ENCODE data around the gene IL36RN. TPM values are rescaled to one million over a fixed set of nuclear protein-coding genes. Genes with fewer than 3 reads are reported as not detected.

Gene IL36RN
- polyA plus RNA-seq, 1 of the 3 experiments (the other 2 are of a cell fraction) = not detected

DNA sequence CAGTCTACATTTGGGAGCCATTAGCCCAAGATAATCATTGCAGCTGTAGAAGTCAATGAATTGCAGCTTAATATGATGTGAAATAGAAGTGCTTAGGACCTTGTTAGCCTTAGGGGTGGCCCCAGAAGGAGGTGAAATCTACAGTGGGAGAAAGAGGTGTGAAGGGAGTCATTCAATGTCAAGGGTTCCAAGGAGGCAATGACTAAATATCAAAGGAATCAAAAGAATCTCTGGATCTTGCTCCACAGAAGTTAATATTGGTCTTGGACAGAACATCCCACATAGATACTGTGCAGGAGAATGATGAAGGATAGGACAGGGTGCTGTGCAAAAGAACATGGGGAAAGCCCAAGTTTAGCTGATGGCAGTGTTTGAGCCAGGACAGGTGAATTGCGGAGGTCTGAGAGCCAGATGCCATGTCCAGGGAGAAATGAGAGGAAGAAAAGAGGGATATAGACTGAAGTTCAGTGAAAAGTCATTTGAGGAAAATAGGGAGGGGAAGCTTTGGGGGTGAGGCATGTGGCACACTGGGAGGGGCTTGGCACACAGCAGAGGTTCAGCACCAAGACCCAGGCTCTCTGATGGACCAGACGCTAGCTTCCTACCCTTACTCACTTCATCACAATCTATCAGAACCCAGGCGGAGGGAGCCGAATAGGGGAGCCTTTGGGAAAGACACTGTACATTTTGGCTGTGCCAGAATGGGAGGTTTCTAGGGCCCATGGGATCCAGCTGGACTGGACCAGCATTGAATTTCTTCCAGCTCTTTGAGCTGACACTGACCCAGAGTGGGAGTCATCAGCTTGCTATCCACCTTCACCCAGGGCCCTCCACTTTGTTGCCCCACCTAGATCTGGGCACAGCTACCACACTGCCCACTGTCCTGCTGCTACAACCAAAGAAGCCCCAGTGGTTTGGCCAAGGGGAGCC is 10.9 kb downstream of the IL36RN start:
- no peak overlapping the region for H3K9ac ChIP-seq
- no peaks in the 10 kb centered on the region; the same call in 1 of the 2 replicates for H3K27me3 ChIP-seq (ENCODE audit: insufficient read depth)
- no peak overlapping the region for H3K27ac ChIP-seq (ENCODE audit: low read depth in 2 of 2, low read length in 1 of 2)
- no peaks in the 10 kb centered on the region for H3F3A ChIP-seq (replicated peaks; ENCODE audit: insufficient read depth)
- CTCF ChIA-PET = interaction anchor here (1.5 kb wide), 1 partner anchor 19 kb away, joined by 4 read pairs; no protein-coding TSS in a partner anchor
- no peak for TF ChIP-seq FOSL2 (IDR thresholded peaks at IDR 0.05; ENCODE audit: borderline replicate concordance, low read depth)
- no peak for TF ChIP-seq MXI1 (IDR thresholded peaks at IDR 0.05; ENCODE audit: low read depth, low read length)
- no peak for TF ChIP-seq TCF12 (IDR thresholded peaks at IDR 0.05)
- TF ChIP-seq, protein P1, sequence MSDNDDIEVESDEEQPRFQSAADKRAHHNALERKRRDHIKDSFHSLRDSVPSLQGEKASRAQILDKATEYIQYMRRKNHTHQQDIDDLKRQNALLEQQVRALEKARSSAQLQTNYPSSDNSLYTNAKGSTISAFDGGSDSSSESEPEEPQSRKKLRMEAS (IDR thresholded peaks at IDR 0.05; ENCODE audit: low read depth) = no peak
- TF ChIP-seq, protein P2, sequence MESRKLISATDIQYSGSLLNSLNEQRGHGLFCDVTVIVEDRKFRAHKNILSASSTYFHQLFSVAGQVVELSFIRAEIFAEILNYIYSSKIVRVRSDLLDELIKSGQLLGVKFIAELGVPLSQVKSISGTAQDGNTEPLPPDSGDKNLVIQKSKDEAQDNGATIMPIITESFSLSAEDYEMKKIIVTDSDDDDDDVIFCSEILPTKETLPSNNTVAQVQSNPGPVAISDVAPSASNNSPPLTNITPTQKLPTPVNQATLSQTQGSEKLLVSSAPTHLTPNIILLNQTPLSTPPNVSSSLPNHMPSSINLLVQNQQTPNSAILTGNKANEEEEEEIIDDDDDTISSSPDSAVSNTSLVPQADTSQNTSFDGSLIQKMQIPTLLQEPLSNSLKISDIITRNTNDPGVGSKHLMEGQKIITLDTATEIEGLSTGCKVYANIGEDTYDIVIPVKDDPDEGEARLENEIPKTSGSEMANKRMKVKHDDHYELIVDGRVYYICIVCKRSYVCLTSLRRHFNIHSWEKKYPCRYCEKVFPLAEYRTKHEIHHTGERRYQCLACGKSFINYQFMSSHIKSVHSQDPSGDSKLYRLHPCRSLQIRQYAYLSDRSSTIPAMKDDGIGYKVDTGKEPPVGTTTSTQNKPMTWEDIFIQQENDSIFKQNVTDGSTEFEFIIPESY (IDR thresholded peaks at IDR 0.05; ENCODE audit: borderline replicate concordance, low read depth) = no peak
- TF ChIP-seq REST (IDR thresholded peaks at IDR 0.05; ENCODE audit: low read depth, low read length) = no peak
- no peak for TF ChIP-seq IRF3 (IDR thresholded peaks at IDR 0.05; ENCODE audit: low read depth, low read length)
- no peak for TF ChIP-seq RFX5 (IDR thresholded peaks at IDR 0.05; ENCODE audit: low read length)
- no peak for TF ChIP-seq FOXJ3 (CRISPR knock-in tag; IDR thresholded peaks at IDR 0.05)
- TF ChIP-seq, protein P3, sequence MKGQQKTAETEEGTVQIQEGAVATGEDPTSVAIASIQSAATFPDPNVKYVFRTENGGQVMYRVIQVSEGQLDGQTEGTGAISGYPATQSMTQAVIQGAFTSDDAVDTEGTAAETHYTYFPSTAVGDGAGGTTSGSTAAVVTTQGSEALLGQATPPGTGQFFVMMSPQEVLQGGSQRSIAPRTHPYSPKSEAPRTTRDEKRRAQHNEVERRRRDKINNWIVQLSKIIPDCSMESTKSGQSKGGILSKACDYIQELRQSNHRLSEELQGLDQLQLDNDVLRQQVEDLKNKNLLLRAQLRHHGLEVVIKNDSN (IDR thresholded peaks at IDR 0.05; ENCODE audit: borderline replicate concordance, low read depth) = no peak
- TF ChIP-seq TAF1 (IDR thresholded peaks at IDR 0.05; ENCODE audit: borderline replicate concordance, low read depth, low read length) = no peak
- no peak for TF ChIP-seq FOXM1 (IDR thresholded peaks at IDR 0.05; ENCODE audit: low read depth)
- TF ChIP-seq SIN3A (IDR thresholded peaks at IDR 0.05; ENCODE audit: borderline replicate concordance, low read depth, low read length) = no peak
- no peak for TF ChIP-seq GABPA (IDR thresholded peaks at IDR 0.05; ENCODE audit: low read depth)
- TF ChIP-seq MEF2A (IDR thresholded peaks at IDR 0.05; ENCODE audit: borderline replicate concordance, low read depth) = no peak
- no peaks in the 10 kb centered on the region for H3K79me2 ChIP-seq (ENCODE audit: insufficient read depth)
- no peak overlapping the region for H3K4me2 ChIP-seq
- H4K20me1 ChIP-seq (ENCODE audit: insufficient read depth) = no peaks in the 10 kb centered on the region
- H3K4me3 ChIP-seq (ENCODE audit: low read depth in 2 of 2, low read length in 1 of 2) = no peak overlapping the region
- DNase-seq = no peak
- H3K4me1 ChIP-seq (ENCODE audit: control insufficient read depth in 1 of 2, insufficient read depth in 2 of 2, low read depth in 1 of 2, low read length in 1 of 2) = no peaks in the 10 kb centered on the region
- 14% methylated on average over 3 of the region's 4 CpGs for WGBS (ENCODE audit: low lambda C conversion rate)
- H3K9me2 ChIP-seq = no peaks in the 10 kb centered on the region
- no peaks in the 10 kb centered on the region for H3K9me3 ChIP-seq
- POLR2A ChIA-PET = no interaction called here
- H3K36me3 ChIP-seq (replicated peaks in 1 of 2; ENCODE audit: control insufficient read depth in 1 of 2, insufficient read depth in 2 of 2, low read length in 1 of 2) = no peaks in the 10 kb centered on the region
- no peak overlapping the region for H2AFZ ChIP-seq (ENCODE audit: low read depth)

All from SK-N-SH (cell line).